CD4-positive, alpha-beta T cell treated with Interleukin-15 for 4 hours (primary cell): Measurements from ENCODE around the gene TTC32.
"Not testable (repeated sequence)": the region's sequence is repeated elsewhere in the genome, so short reads cannot be mapped to it uniquely, and the experiment has no call there.

Source experiments
- DNase-seq: peaks from one replicate; pipeline ENCODE4 v3.0.0-alpha.2; 2020; ENCODE audit warnings: low spot score

The TTC32 gene

GRCh38 chr2:19901442-19902215 is at the start of gene TTC32:
Gene TTC32, minus strand, starts transcription at chr2:19901983. Its CDS starts 129 bp downstream, at chr2:19901854.
- peak; percentile 96 for DNase-seq

GRCh38 chr2:19949071-19949470 is 47.3 kb upstream of the TTC32 start:
- DNase-seq, result no peak

- no peak for DNase-seq
Observed at GRCh38 chr2:19947184-19947940, 45.6 kb upstream of the TTC32 start.

- DNase-seq, result no peak
Observed at GRCh38 chr2:19944205-19944845, 42.5 kb upstream of the TTC32 start.

- no peak for DNase-seq
Observed at GRCh38 chr2:19943189-19943588, 41.4 kb upstream of the TTC32 start.

GRCh38 chr2:19942199-19942598 is 40.4 kb upstream of the TTC32 start:
- no peak for DNase-seq

GRCh38 chr2:19937004-19937403 is 35.2 kb upstream of the TTC32 start:
- no peak for DNase-seq

GRCh38 chr2:19936203-19936602 is 34.4 kb upstream of the TTC32 start:
- DNase-seq, result no peak

- no peak for DNase-seq
Observed at GRCh38 chr2:19933351-19933981, 31.7 kb upstream of the TTC32 start.

- DNase-seq, result no peak
Observed at GRCh38 chr2:19932928-19933327, 31.1 kb upstream of the TTC32 start.

GRCh38 chr2:19929226-19929625 is 27.4 kb upstream of the TTC32 start:
- no peak for DNase-seq

GRCh38 chr2:19927816-19928215 is 26.0 kb upstream of the TTC32 start:
- DNase-seq, result not testable (repeated sequence)

- DNase-seq, result not testable (repeated sequence)
Observed at GRCh38 chr2:19924526-19924925, 22.7 kb upstream of the TTC32 start.

GRCh38 chr2:19922188-19922587 is 20.4 kb upstream of the TTC32 start:
- DNase-seq, result not testable (repeated sequence)

- DNase-seq, result no peak
Observed at GRCh38 chr2:19916385-19916950, 14.7 kb upstream of the TTC32 start.

- DNase-seq, result no peak
Observed at GRCh38 chr2:19914266-19914975, 12.6 kb upstream of the TTC32 start.

GRCh38 chr2:19911808-19912509 is 10.2 kb upstream of the TTC32 start:
- no peak for DNase-seq

- DNase-seq, result no peak
Observed at GRCh38 chr2:19902216-19902740, 495 bp upstream of the TTC32 start.

- peak; percentile 21 for DNase-seq
Observed at GRCh38 chr2:19900931-19901441, 797 bp downstream of the TTC32 start.
